Ascending aorta (tissue), 2 donors: ENCODE data around the gene GALNT16. TPM values are rescaled to one million over a fixed set of nuclear protein-coding genes. Genes with fewer than 3 reads are reported as not detected.

ENCODE experiments used
- DNase-seq, 2 donors: peaks; one replicate each; pipeline ENCODE4 v3.0.0-alpha.2; 2019; ENCODE audit warnings: low spot score in 2 of 2
- H3K27ac ChIP-seq, 2 donors: fragments of 200-600 bp; sonication (generic); one replicate each; pipeline ENCODE4 v1.5.1; 2016 to 2017; ENCODE audit warnings: mild to moderate bottlenecking in 1 of 2
- H3K27me3 ChIP-seq: fragments of 200-600 bp; sonication (generic); one replicate; pipeline ENCODE4 v1.5.1; 2017
- H3K36me3 ChIP-seq, 2 donors: fragments of 200-600 bp; sonication (generic); one replicate each; pipeline ENCODE4 v1.5.1; 2016
- H3K4me1 ChIP-seq, 2 donors: fragments of 200-600 bp; sonication (generic); one replicate each; pipeline ENCODE4 v1.5.1; 2016 to 2017; ENCODE audit warnings: mild to moderate bottlenecking in 1 of 2
- H3K4me3 ChIP-seq, 2 donors: fragments of 200-600 bp; sonication (generic); one replicate each; pipeline ENCODE4 v1.5.1; 2016 to 2017; ENCODE audit warnings: mild to moderate bottlenecking in 1 of 2
- H3K9me3 ChIP-seq, 2 donors: fragments of 200-600 bp; sonication (generic); one replicate each; pipeline ENCODE4 v1.5.1; 2016
- CTCF ChIP-seq, 3 experiments: fragments of 200-600 bp in 2 of 3; fragments of 450-650 bp in 1 of 3; sonication (generic) in 2 of 3; IDR thresholded peaks; one replicate each; pipeline ENCODE4 v1.5.1; 2016 to 2019; ENCODE audit warnings: antibody characterized with exemption in 3 of 3, mild to moderate bottlenecking in 1 of 3, moderate library complexity in 1 of 3
- intact Hi-C: fragments of 100-400 bp; cut with DNase I; formaldehyde crosslinking; loops from one replicate; pipeline ENCODE4 v1.15.1; 2023
- total RNA-seq: library from RNA; depleted of rRNA; stranded (reverse); fragments of >200 nt; gene quantifications from one replicate; pipeline ENCODE4 v1.1.0, GENCODE V29; 2016

Gene GALNT16
- total RNA-seq, 1 donor from 2014 or later: 38.0 TPM

GRCh38 chr14:69334576-69334975, 74.6 kb downstream of the GALNT16 start:
- intact Hi-C loops: no loop called here
- TF ChIP-seq CTCF (IDR thresholded peaks at IDR 0.05): no peak
- no peaks in the 10 kb centered on the region for H3K27me3 ChIP-seq
- H3K36me3 ChIP-seq: no peaks in the 10 kb centered on the region
- H3K4me1 ChIP-seq: no peaks in the 10 kb centered on the region
- no peak overlapping the region for H3K27ac ChIP-seq
- no peaks in the 10 kb centered on the region for H3K9me3 ChIP-seq
- no peak for DNase-seq
- H3K4me3 ChIP-seq: no peak overlapping the region

GRCh38 chr14:69335371-69335771, 75.4 kb downstream of the GALNT16 start:
- TF ChIP-seq CTCF (IDR thresholded peaks at IDR 0.05): no peak
- no peak for DNase-seq
- Histone ChIP-seq H3K27me3 (no peaks in the 10 kb centered on the region), H3K27ac (no peak overlapping the region), H3K36me3 (no peaks in the 10 kb centered on the region), H3K4me3 (no peak overlapping the region), H3K4me1 (no peaks in the 10 kb centered on the region), H3K9me3 (no peaks in the 10 kb centered on the region)
- intact Hi-C loops: no loop called here

DNA sequence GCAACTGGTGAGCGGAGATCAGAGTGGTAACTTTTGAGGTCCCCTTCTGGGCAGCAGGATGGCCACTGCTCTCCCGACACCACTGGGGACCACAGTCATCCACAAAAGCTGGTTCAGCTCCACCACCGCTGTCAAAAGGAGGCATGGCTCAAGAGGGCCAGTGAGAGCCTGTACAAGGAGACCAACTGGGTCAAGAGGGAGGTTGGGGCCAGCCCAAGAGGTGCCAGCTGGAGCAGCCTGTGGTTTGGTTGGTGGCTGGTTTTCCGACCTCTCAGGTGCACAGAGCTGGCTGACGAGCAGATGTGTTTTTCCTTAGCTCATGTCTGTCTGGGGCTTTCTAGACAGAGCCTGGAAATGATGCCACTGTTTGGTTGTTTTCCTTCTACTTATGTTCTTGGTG, 78.0 kb downstream of the GALNT16 start:
- intact Hi-C loops: no loop called here
- no peaks in the 10 kb centered on the region for H3K27me3 ChIP-seq
- no peak for DNase-seq
- H3K27ac ChIP-seq: no peak overlapping the region
- H3K9me3 ChIP-seq: no peaks in the 10 kb centered on the region
- H3K4me3 ChIP-seq: no peak overlapping the region
- TF ChIP-seq CTCF (IDR thresholded peaks at IDR 0.05): no peak
- H3K36me3 ChIP-seq: no peaks in the 10 kb centered on the region
- H3K4me1 ChIP-seq: no peaks in the 10 kb centered on the region

- TF ChIP-seq CTCF (IDR thresholded peaks at IDR 0.05): no peak
- Histone ChIP-seq H3K27me3 (no peaks in the 10 kb centered on the region), H3K9me3 (no peaks in the 10 kb centered on the region), H3K4me1 (no peaks in the 10 kb centered on the region), H3K27ac (no peak overlapping the region), H3K36me3 (no peaks in the 10 kb centered on the region), H3K4me3 (no peak overlapping the region)
- DNase-seq: no peak
- intact Hi-C loops: no loop called here
Measured at GRCh38 chr14:69339426-69339825, 79.5 kb downstream of the GALNT16 start.

GRCh38 chr14:69342928-69343525, 83.1 kb downstream of the GALNT16 start:
- DNase-seq: no peak

More at GRCh38 chr14:69342928-69343525, 83.1 kb downstream of the GALNT16 start:
- no peak for TF ChIP-seq CTCF (IDR thresholded peaks at IDR 0.05)
- H3K27me3 ChIP-seq: no peaks in the 10 kb centered on the region
- intact Hi-C loops: no loop called here
- H3K4me1 ChIP-seq: no peaks in the 10 kb centered on the region
- no peak overlapping the region for H3K4me3 ChIP-seq
- H3K27ac ChIP-seq: no peak overlapping the region
- no peaks in the 10 kb centered on the region for H3K9me3 ChIP-seq
- H3K36me3 ChIP-seq: no peaks in the 10 kb centered on the region
